HepG2 (cell line): ENCODE measurements around the gene NUTF2. TPM values are rescaled to one million over a fixed set of nuclear protein-coding genes. Genes with fewer than 3 reads are reported as not detected.

Experiments used
- BCL6 ChIP-seq: IDR thresholded peaks from 2 replicates; pipeline ENCODE4 v1.6.1; 2016; ENCODE audit warnings: missing genetic modification reagents, missing compliant biosample characterization
- EP300 ChIP-seq, 3 experiments: sonication (generic) in 1 of 3; formaldehyde crosslinking in 1 of 3; IDR thresholded peaks; 2 replicates each; pipeline versions ENCODE4 v1.5.1 to v1.6.1; 2011 to 2020; ENCODE audit warnings: low read depth in 2 of 3, low read length in 2 of 3, borderline replicate concordance in 1 of 3, improper control_type of control experiment in 1 of 3, mild to moderate bottlenecking in 1 of 3, missing genetic modification reagents in 1 of 3, moderate library complexity in 1 of 3
- KLF16 ChIP-seq, 2 experiments: sonication (generic) in 1 of 2; formaldehyde crosslinking in 1 of 2; IDR thresholded peaks; 2 replicates each; pipeline versions ENCODE4 v1.6.1 to v1.8.0; 2016 to 2023; ENCODE audit warnings: missing genetic modification reagents in 2 of 2, missing compliant biosample characterization in 1 of 2
- MTA1 ChIP-seq: sonication (generic); formaldehyde crosslinking; IDR thresholded peaks from 2 replicates; pipeline ENCODE4 v1.4.0; 2020; ENCODE audit warnings: missing genetic modification reagents, mild to moderate bottlenecking, borderline replicate concordance
- NONO ChIP-seq, 2 experiments: fragments of 450-650 bp in 1 of 2; sonication (generic) in 1 of 2; formaldehyde crosslinking in 1 of 2; IDR thresholded peaks in 1 of 2; conservative IDR thresholded peaks in 1 of 2; 2 replicates each; pipeline versions ENCODE4 v1.6.1 to v1.8.0; 2017 to 2022; ENCODE audit warnings: mild to moderate bottlenecking in 1 of 2, missing genetic modification reagents in 1 of 2, moderate library complexity in 1 of 2
- SP1 ChIP-seq, 2 experiments: fragments of 450-650 bp in 1 of 2; sonication (generic) in 1 of 2; formaldehyde crosslinking in 1 of 2; IDR thresholded peaks; 2 replicates each; pipeline versions ENCODE4 v1.4.0 to v1.6.1; 2016 to 2020; ENCODE audit warnings: missing genetic modification reagents in 1 of 2
- U2AF2 ChIP-seq: fragments of 200-400 bp; formaldehyde crosslinking; IDR thresholded peaks from 2 replicates; pipeline ENCODE4 v1.6.1; 2017; ENCODE audit warnings: low read depth, mild to moderate bottlenecking, low read length
- ZBTB49 ChIP-seq: sonication (generic); formaldehyde crosslinking; IDR thresholded peaks from 2 replicates; pipeline ENCODE4 v1.4.0; 2020; ENCODE audit warnings: missing genetic modification reagents, borderline replicate concordance
- ZNF124 ChIP-seq: sonication (generic); formaldehyde crosslinking; IDR thresholded peaks from 2 replicates; pipeline ENCODE4 v1.4.0; 2020; ENCODE audit warnings: missing genetic modification reagents
- ZNF142 ChIP-seq: sonication (generic); formaldehyde crosslinking; IDR thresholded peaks from 2 replicates; pipeline ENCODE4 v1.4.0; 2020; ENCODE audit warnings: missing genetic modification reagents
- ZNF317 ChIP-seq: sonication (generic); formaldehyde crosslinking; IDR thresholded peaks from 2 replicates; pipeline ENCODE4 v1.5.0; 2020; ENCODE audit warnings: mild to moderate bottlenecking, missing genetic modification reagents
- ZNF335 ChIP-seq: sonication (generic); formaldehyde crosslinking; IDR thresholded peaks from 2 replicates; pipeline ENCODE4 v1.4.0; 2020; ENCODE audit warnings: missing genetic modification reagents
- ZNF430 ChIP-seq: sonication (generic); formaldehyde crosslinking; IDR thresholded peaks from 2 replicates; pipeline ENCODE4 v1.9.0; 2021; ENCODE audit warnings: mild to moderate bottlenecking, missing genetic modification reagents
- ZNF451 ChIP-seq: sonication (generic); formaldehyde crosslinking; IDR thresholded peaks from 2 replicates; pipeline ENCODE4 v1.5.0; 2020; ENCODE audit warnings: mild to moderate bottlenecking, missing genetic modification reagents
- ZNF576 ChIP-seq: sonication (generic); formaldehyde crosslinking; IDR thresholded peaks from 2 replicates; pipeline ENCODE4 v1.4.0; 2020; ENCODE audit warnings: mild to moderate bottlenecking, missing genetic modification reagents
- ZNF879 ChIP-seq: sonication (generic); formaldehyde crosslinking; IDR thresholded peaks from 2 replicates; pipeline ENCODE4 v1.8.1; 2023; ENCODE audit warnings: missing genetic modification reagents
- polyA plus RNA-seq, 8 experiments: library from polyadenylated mRNA; depleted of rRNA in 3 of 8; stranded (reverse) in 7 of 8; unstranded in 1 of 8; fragments of >200 nt; fragmentation: Illumina TruSeq in 4 of 8; extraction: Trizol in 4 of 8; gene quantifications; 2 replicates each; pipeline versions ENCODE4 v1.2.1 to v1.2.3, GENCODE V29; 2011 to 2016; ENCODE audit warnings: low read depth in 4 of 8, missing spikeins in 1 of 8, mixed read lengths in 1 of 8; ENCODE audit not compliant: insufficient read depth in 1 of 8
- total RNA-seq, 5 experiments: library from RNA; depleted of rRNA; stranded (reverse); fragments of >200 nt; fragmentation: Illumina TruSeq; extraction: Trizol; gene quantifications; 2 replicates each; pipeline ENCODE4 v1.2.3, GENCODE V29; 2016; ENCODE audit warnings: low read depth in 1 of 5
- TF ChIP-seq, protein P1 (sequence below): IDR thresholded peaks from 2 replicates; pipeline ENCODE4 v1.6.1; 2016; ENCODE audit warnings: missing genetic modification reagents, missing compliant biosample characterization
- TF ChIP-seq, protein P2 (sequence below): IDR thresholded peaks from 2 replicates; pipeline ENCODE4 v1.6.1; 2018; ENCODE audit warnings: missing genetic modification reagents

The NUTF2 gene
- total and polyA plus RNA-seq, 2 of the 13 experiments (the other 11 are each of a cell fraction or from before 2014, with no cell fraction given), result 168 to 214 TPM

GRCh38 chr16:67806428-67807147 is 40.1 kb upstream of the NUTF2 start, which contains the start of the genes RANBP10 and TSNAXIP1 (continued):
- TF ChIP-seq ZNF142 (CRISPR knock-in tag) (no peak), NONO (IDR thresholded peaks at IDR 0.05) (no peak), NONO (CRISPR knock-in tag; conservative IDR thresholded peaks at IDR 0.05) (peak; percentile 26), KLF16 (CRISPR knock-in tag; IDR thresholded peaks at IDR 0.05) (peak in 1 of 2 experiments; percentile 66; a peak in 2 of 4 replicates), ZNF430 (CRISPR knock-in tag) (peak; percentile 5), SP1 (IDR thresholded peaks at IDR 0.05) (peak; percentile 82; the same call in 1 of the 2 replicates), SP1 (CRISPR knock-in tag; IDR thresholded peaks at IDR 0.05) (peak; percentile 88), BCL6 (CRISPR knock-in tag) (peak; percentile 21; the same call in 1 of the 2 replicates), ZNF124 (peak; percentile 32; the same call in 1 of the 2 replicates), ZNF576 (CRISPR knock-in tag) (no peak), MTA1 (CRISPR knock-in tag) (no peak; the same call in 1 of the 2 replicates), ZBTB49 (CRISPR knock-in tag) (no peak), EP300 (IDR thresholded peaks at IDR 0.05; ENCODE audit: low read depth in 2 of 2, low read length in 2 of 2) (peak in 1 of 2 experiments; percentile 33; a peak in 2 of 4 replicates), EP300 (CRISPR knock-in tag; IDR thresholded peaks at IDR 0.05; ENCODE audit: borderline replicate concordance) (no peak), ZNF451 (CRISPR knock-in tag) (peak; percentile 1), ZNF317 (CRISPR knock-in tag) (peak; percentile 58), ZNF335 (CRISPR knock-in tag) (peak; percentile 60), ZNF879 (peak; percentile 47; the same call in 1 of the 2 replicates), U2AF2 (peak; percentile 98)
- TF ChIP-seq, protein P1, sequence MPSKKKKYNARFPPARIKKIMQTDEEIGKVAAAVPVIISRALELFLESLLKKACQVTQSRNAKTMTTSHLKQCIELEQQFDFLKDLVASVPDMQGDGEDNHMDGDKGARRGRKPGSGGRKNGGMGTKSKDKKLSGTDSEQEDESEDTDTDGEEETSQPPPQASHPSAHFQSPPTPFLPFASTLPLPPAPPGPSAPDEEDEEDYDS (CRISPR knock-in tag), result peak; percentile 98
- TF ChIP-seq, protein P2, sequence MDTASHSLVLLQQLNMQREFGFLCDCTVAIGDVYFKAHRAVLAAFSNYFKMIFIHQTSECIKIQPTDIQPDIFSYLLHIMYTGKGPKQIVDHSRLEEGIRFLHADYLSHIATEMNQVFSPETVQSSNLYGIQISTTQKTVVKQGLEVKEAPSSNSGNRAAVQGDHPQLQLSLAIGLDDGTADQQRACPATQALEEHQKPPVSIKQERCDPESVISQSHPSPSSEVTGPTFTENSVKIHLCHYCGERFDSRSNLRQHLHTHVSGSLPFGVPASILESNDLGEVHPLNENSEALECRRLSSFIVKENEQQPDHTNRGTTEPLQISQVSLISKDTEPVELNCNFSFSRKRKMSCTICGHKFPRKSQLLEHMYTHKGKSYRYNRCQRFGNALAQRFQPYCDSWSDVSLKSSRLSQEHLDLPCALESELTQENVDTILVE, result peak; percentile 17; the same call in 1 of the 2 replicates
